SK-N-SH treated with all-trans-retinoic acid at 6 μM for 48 hours (cell line): ENCODE measurements around the gene SLAMF8.
A peak's percentile ranks its signal among the peaks of the same experiment; 100 is the strongest.

Experiments
- ATAC-seq: fragments of 200-7000 bp; cut with Tn5 transposase; 3 replicates; pipeline ENCODE4 v1.9.1; 2020; ENCODE audit warnings: mild to moderate bottlenecking, moderate library complexity
- ARNTL ChIP-seq: fragments of 450-650 bp; formaldehyde crosslinking; IDR thresholded peaks from 2 replicates; pipeline ENCODE4 v1.5.0; 2020; ENCODE audit warnings: low read depth, mild to moderate bottlenecking, moderate library complexity, borderline replicate concordance
- BACH2 ChIP-seq: fragments of 250-450 bp; sonication (Bioruptor Pico); IDR thresholded peaks from 2 replicates; pipeline ENCODE4 v1.9.0; 2021; ENCODE audit warnings: mild to moderate bottlenecking, borderline replicate concordance
- CSDC2 ChIP-seq: fragments of 250-450 bp; sonication (Bioruptor Pico); IDR thresholded peaks from 2 replicates; pipeline ENCODE4 v1.5.0; 2020; ENCODE audit warnings: mild to moderate bottlenecking, moderate library complexity
- CSRNP3 ChIP-seq: fragments of 250-450 bp; sonication (Bioruptor Pico); IDR thresholded peaks from 2 replicates; pipeline ENCODE4 v1.5.1; 2021; ENCODE audit warnings: mild to moderate bottlenecking, moderate library complexity
- ESRRG ChIP-seq: fragments of 250-450 bp; sonication (Bioruptor Pico); IDR thresholded peaks from 2 replicates; pipeline ENCODE4 v1.6.1; 2021; ENCODE audit warnings: mild to moderate bottlenecking
- GLIS3 ChIP-seq: fragments of 250-450 bp; sonication (Bioruptor Pico); IDR thresholded peaks from 2 replicates; pipeline ENCODE4 v1.5.0; 2020; ENCODE audit warnings: mild to moderate bottlenecking, moderate library complexity
- ISL1 ChIP-seq: fragments of 250-450 bp; sonication (Bioruptor Pico); IDR thresholded peaks from 2 replicates; pipeline ENCODE4 v2.1.2; 2022; ENCODE audit warnings: mild to moderate bottlenecking, moderate library complexity
- OSR1 ChIP-seq: fragments of 250-450 bp; sonication (Bioruptor Pico); IDR thresholded peaks from 2 replicates; pipeline ENCODE4 v1.8.0; 2022; ENCODE audit warnings: moderate library complexity, mild to moderate bottlenecking, inconsistent platforms
- PPARA ChIP-seq: fragments of 250-450 bp; sonication (Bioruptor Pico); IDR thresholded peaks from 2 replicates; pipeline ENCODE4 v1.5.0; 2020; ENCODE audit warnings: mild to moderate bottlenecking, borderline replicate concordance
- SNAI2 ChIP-seq: fragments of 250-450 bp; sonication (Bioruptor Pico); IDR thresholded peaks from 2 replicates; pipeline ENCODE4 v1.5.0; 2020; ENCODE audit warnings: mild to moderate bottlenecking, moderate library complexity
- TCF4 ChIP-seq: fragments of 250-450 bp; sonication (Bioruptor Pico); IDR thresholded peaks from 2 replicates; pipeline ENCODE4 v1.8.0; 2021; ENCODE audit warnings: mild to moderate bottlenecking, moderate library complexity, borderline replicate concordance
- ZFP3 ChIP-seq: fragments of 250-450 bp; sonication (Bioruptor Pico); IDR thresholded peaks from 2 replicates; pipeline ENCODE4 v1.5.0; 2020; ENCODE audit warnings: mild to moderate bottlenecking, moderate library complexity
- ZFP30 ChIP-seq: fragments of 450-650 bp; formaldehyde crosslinking; IDR thresholded peaks from 2 replicates; pipeline ENCODE4 v1.5.0; 2022; ENCODE audit warnings: mild to moderate bottlenecking, moderate library complexity
- ZNF8 ChIP-seq: fragments of 450-650 bp; formaldehyde crosslinking; IDR thresholded peaks from 2 replicates; pipeline ENCODE4 v1.5.0; 2020; ENCODE audit warnings: mild to moderate bottlenecking, moderate library complexity
- TF ChIP-seq, protein P1 (sequence below): fragments of 250-450 bp; sonication (Bioruptor Pico); IDR thresholded peaks from 2 replicates; pipeline ENCODE4 v1.5.0; 2020; ENCODE audit warnings: mild to moderate bottlenecking, moderate library complexity
- TF ChIP-seq, protein P2 (sequence below): fragments of 250-450 bp; sonication (Bioruptor Pico); IDR thresholded peaks from 2 replicates; pipeline ENCODE4 v1.5.1; 2020; ENCODE audit warnings: low read depth, mild to moderate bottlenecking, moderate library complexity

Gene SLAMF8

GRCh38 chr1:159786465-159786864 is 40.2 kb upstream of the SLAMF8 start:
- peak; percentile 77; the same call in 1 of the 2 replicates for TF ChIP-seq CSRNP3 (CRISPR knock-in tag)
- TF ChIP-seq, protein P1, sequence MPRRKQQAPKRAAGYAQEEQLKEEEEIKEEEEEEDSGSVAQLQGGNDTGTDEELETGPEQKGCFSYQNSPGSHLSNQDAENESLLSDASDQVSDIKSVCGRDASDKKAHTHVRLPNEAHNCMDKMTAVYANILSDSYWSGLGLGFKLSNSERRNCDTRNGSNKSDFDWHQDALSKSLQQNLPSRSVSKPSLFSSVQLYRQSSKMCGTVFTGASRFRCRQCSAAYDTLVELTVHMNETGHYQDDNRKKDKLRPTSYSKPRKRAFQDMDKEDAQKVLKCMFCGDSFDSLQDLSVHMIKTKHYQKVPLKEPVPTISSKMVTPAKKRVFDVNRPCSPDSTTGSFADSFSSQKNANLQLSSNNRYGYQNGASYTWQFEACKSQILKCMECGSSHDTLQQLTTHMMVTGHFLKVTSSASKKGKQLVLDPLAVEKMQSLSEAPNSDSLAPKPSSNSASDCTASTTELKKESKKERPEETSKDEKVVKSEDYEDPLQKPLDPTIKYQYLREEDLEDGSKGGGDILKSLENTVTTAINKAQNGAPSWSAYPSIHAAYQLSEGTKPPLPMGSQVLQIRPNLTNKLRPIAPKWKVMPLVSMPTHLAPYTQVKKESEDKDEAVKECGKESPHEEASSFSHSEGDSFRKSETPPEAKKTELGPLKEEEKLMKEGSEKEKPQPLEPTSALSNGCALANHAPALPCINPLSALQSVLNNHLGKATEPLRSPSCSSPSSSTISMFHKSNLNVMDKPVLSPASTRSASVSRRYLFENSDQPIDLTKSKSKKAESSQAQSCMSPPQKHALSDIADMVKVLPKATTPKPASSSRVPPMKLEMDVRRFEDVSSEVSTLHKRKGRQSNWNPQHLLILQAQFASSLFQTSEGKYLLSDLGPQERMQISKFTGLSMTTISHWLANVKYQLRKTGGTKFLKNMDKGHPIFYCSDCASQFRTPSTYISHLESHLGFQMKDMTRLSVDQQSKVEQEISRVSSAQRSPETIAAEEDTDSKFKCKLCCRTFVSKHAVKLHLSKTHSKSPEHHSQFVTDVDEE (CRISPR knock-in tag): peak; percentile 69
- TF ChIP-seq TCF4 (CRISPR knock-in tag): peak; percentile 70
- TF ChIP-seq OSR1 (CRISPR knock-in tag): no peak
- TF ChIP-seq ISL1 (CRISPR knock-in tag): peak; percentile 94
- ATAC-seq: peak; percentile 41

GRCh38 chr1:159786966-159787365 is 39.7 kb upstream of the SLAMF8 start:
- ATAC-seq: peak; percentile 72
- TF ChIP-seq ZFP3 (CRISPR knock-in tag) (no peak), ARNTL (CRISPR knock-in tag) (no peak), ISL1 (CRISPR knock-in tag) (no peak), GLIS3 (CRISPR knock-in tag) (no peak), PPARA (no peak), ZFP30 (CRISPR knock-in tag) (no peak), ZNF8 (CRISPR knock-in tag) (no peak), BACH2 (CRISPR knock-in tag) (no peak), CSDC2 (CRISPR knock-in tag) (no peak)
- TF ChIP-seq, protein P2, sequence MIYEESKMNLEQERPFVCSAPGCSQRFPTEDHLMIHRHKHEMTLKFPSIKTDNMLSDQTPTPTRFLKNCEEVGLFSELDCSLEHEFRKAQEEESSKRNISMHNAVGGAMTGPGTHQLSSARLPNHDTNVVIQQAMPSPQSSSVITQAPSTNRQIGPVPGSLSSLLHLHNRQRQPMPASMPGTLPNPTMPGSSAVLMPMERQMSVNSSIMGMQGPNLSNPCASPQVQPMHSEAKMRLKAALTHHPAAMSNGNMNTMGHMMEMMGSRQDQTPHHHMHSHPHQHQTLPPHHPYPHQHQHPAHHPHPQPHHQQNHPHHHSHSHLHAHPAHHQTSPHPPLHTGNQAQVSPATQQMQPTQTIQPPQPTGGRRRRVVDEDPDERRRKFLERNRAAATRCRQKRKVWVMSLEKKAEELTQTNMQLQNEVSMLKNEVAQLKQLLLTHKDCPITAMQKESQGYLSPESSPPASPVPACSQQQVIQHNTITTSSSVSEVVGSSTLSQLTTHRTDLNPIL (CRISPR knock-in tag): no peak
- TF ChIP-seq, protein P1 (CRISPR knock-in tag): no peak
- TF ChIP-seq, all 23 proteins: peak for 0

- no peak for TF ChIP-seq SNAI2
- ATAC-seq: peak; percentile 69
Measured at GRCh38 chr1:159790237-159790917, 36.3 kb upstream of the SLAMF8 start.

DNA sequence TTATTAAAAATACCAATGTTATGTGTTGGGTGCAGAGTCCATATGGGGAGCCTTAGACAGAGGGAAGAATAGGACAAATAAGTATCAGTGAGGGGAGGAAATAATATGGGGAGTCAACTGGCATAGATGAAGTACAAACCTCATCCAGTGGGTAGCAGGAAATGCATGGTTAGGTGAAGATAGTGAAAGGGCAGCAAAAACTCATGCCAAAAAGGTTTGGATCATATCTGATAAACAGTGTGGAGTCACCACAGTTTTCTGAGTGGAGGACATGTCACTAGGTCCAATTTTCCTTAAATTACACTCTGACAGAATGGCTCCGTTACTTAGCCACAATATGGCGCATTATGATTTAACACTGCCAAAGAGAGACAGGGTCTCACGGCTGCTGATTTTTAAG is 35.6 kb upstream of the SLAMF8 start:
- TF ChIP-seq BACH2 (CRISPR knock-in tag) (no peak), ESRRG (CRISPR knock-in tag) (no peak), ZFP30 (CRISPR knock-in tag) (no peak), ARNTL (CRISPR knock-in tag) (no peak), PPARA (no peak), GLIS3 (CRISPR knock-in tag) (no peak), ZNF8 (CRISPR knock-in tag) (no peak)
- TF ChIP-seq, protein P2 (CRISPR knock-in tag): no peak
- TF ChIP-seq, all 23 proteins: peak for 0
- ATAC-seq: no peak
